Measurements from ENCODE around the gene RXFP4. TPM values are rescaled to one million over a fixed set of nuclear protein-coding genes. Genes with fewer than 3 reads are reported as not detected.

The RXFP4 gene
- total and polyA plus RNA-seq, 9 of the 15 experiments (the other 6 are each of a cell fraction or from before 2014, with no cell fraction given), result 0.64 TPM; not detected in 8

- no peak overlapping the region for H3K4me3 ChIP-seq
- ATAC-seq (no peak), FAIRE-seq (no peak), DNase-seq (ENCODE audit: extremely low read depth in 1 of 4, low spot score in 3 of 4) (no peak)
- H3K4me2 ChIP-seq (ENCODE audit: insufficient read depth, low read length), result no peak overlapping the region
- BruUV-seq (replicated peaks), result no TSS peak
- 56% methylated on average over 6 of the region's 6 CpGs for WGBS (ENCODE audit: insufficient coverage, low coverage, missing lambda C conversion rate)
- no peaks in the 10 kb centered on the region for H3K9me3 ChIP-seq (replicated peaks; ENCODE audit: control insufficient read depth, insufficient read depth, low read depth, low read length)
- no peak overlapping the region for H3K9ac ChIP-seq (ENCODE audit: insufficient read depth in 1 of 2, low read depth in 2 of 2, low read length in 2 of 2)
- POLR2A ChIA-PET, result interaction anchor here (0.6 to 5.7 kb wide), 6 partner anchors 8 to 163 kb away, joined by 3 to 36 read pairs (median 4); partner anchors contain the start of gene KHDC4
- no peak overlapping the region for H2AFZ ChIP-seq (ENCODE audit: low read depth, low read length)
- peaks cover 79% of the 10 kb centered on the region for H3K36me3 ChIP-seq (ENCODE audit: control insufficient read depth, insufficient read depth, low read length)
- TF ChIP-seq E2F3 (CRISPR knock-in tag; IDR thresholded peaks at IDR 0.05) (no peak), ZNF184 (CRISPR knock-in tag; IDR thresholded peaks at IDR 0.05) (no peak), ZSCAN29 (IDR thresholded peaks at IDR 0.05) (no peak), NR3C1 (CRISPR knock-in tag; IDR thresholded peaks at IDR 0.05) (no peak), SMAD2 (IDR thresholded peaks at IDR 0.05; ENCODE audit: low read depth, low read length) (no peak), LEF1 (IDR thresholded peaks at IDR 0.05) (no peak), GTF2B (IDR thresholded peaks at IDR 0.05; ENCODE audit: extremely low read depth, insufficient read length) (no peak), ZNF316 (IDR thresholded peaks at IDR 0.05) (no peak)
- intact Hi-C loops (cut with micrococcal nuclease) (loop anchor here (5.0 kb wide), 1 partner anchor 82 kb away; no protein-coding TSS in a partner anchor), in situ Hi-C loops (cut with MboI) (no loop called here)
- peaks cover 3 to 7% of the 10 kb centered on the region in 2 experiments; a peak in 2 of 5 replicates for H3K4me1 ChIP-seq (replicated peaks in 1 of 2; ENCODE audit: control insufficient read depth in 2 of 2, insufficient read depth in 2 of 2, low read length in 2 of 2)
- no peaks in the 10 kb centered on the region for H3K9me1 ChIP-seq (ENCODE audit: control insufficient read depth, insufficient read depth, low read length)
- H3K79me2 ChIP-seq (ENCODE audit: control insufficient read depth, insufficient read depth, low read length), result peaks cover 22% of the 10 kb centered on the region
- no peaks in the 10 kb centered on the region for H4K20me1 ChIP-seq (replicated peaks; ENCODE audit: control insufficient read depth, insufficient read depth, low read length)
- CTCF ChIA-PET (ENCODE audit: low intra/inter-chr PET ratio), result no interaction called here
- no peak overlapping the region for H3K27ac ChIP-seq (ENCODE audit: extremely low read depth, low read depth, low read length)
- no peaks in the 10 kb centered on the region for H3K27me3 ChIP-seq (ENCODE audit: control insufficient read depth in 2 of 2, insufficient read depth in 2 of 2, low read length in 2 of 2)
Measured at GRCh38 chr1:155913969-155914757, 27.3 kb upstream of the RXFP4 start.
